A673 (cell line): Measurements from ENCODE around the gene SH3RF3. TPM values are rescaled to one million over a fixed set of nuclear protein-coding genes. Genes with fewer than 3 reads are reported as not detected.

Source experiments
- BruUV-seq: library from RNA; stranded (reverse); fragments of 400-500 nt; replicated peaks from 2 replicates; lab custom pipeline; 2021; lab: Mats Ljungman, UMichigan
- CTCF ChIA-PET: fragments of 300-600 bp; sonication (Branson Sonifier 250); formaldehyde crosslinking; loops from one replicate; lab custom pipeline; 2022; ENCODE audit warnings: antibody characterized with exemption; lab: Charles Lee
- POLR2A ChIA-PET: fragments of 300-600 bp; sonication (Branson Sonifier 250); formaldehyde crosslinking; loops from one replicate; lab custom pipeline; 2022; ENCODE audit warnings: antibody characterized with exemption; ENCODE audit not compliant: low non-redundant PET; lab: Charles Lee
- DNase-seq: peaks from one replicate; pipeline ENCODE4 v3.0.0-alpha.2; 2015; ENCODE audit warnings: low spot score
- H3K27ac ChIP-seq: fragments of 200-600 bp; sonication (generic); 2 replicates; pipeline ENCODE4 v1.5.1; 2016; ENCODE audit warnings: mixed run types, low read depth, mild to moderate bottlenecking, mixed read lengths, antibody characterized with exemption, low read length; ENCODE audit not compliant: poor library complexity, severe bottlenecking
- H3K27me3 ChIP-seq: fragments of 200-600 bp; sonication (generic); replicated peaks from 2 replicates; pipeline ENCODE4 v1.6.1; 2017; ENCODE audit warnings: mixed run types, low read depth, mild to moderate bottlenecking, mixed read lengths, antibody characterized with exemption, low read length; ENCODE audit not compliant: insufficient read depth, poor library complexity
- H3K36me3 ChIP-seq: fragments of 200-600 bp; sonication (generic); 2 replicates; pipeline ENCODE4 v1.6.1; 2016; ENCODE audit warnings: mixed run types, mild to moderate bottlenecking, mixed read lengths, antibody characterized with exemption, low read length; ENCODE audit not compliant: insufficient read depth, poor library complexity, severe bottlenecking
- H3K4me1 ChIP-seq: fragments of 200-600 bp; sonication (generic); 2 replicates; pipeline ENCODE4 v1.6.1; 2017; ENCODE audit warnings: mixed run types, mild to moderate bottlenecking, mixed read lengths, antibody characterized with exemption, low read length; ENCODE audit not compliant: insufficient read depth, poor library complexity, severe bottlenecking
- H3K4me3 ChIP-seq: fragments of 200-600 bp; sonication (generic); 2 replicates; pipeline ENCODE4 v1.5.1; 2016; ENCODE audit warnings: low read depth, mixed run types, mild to moderate bottlenecking, mixed read lengths, low read length; ENCODE audit not compliant: poor library complexity, severe bottlenecking
- H3K9me3 ChIP-seq: fragments of 200-600 bp; sonication (generic); 2 replicates; pipeline ENCODE4 v1.6.1; 2016; ENCODE audit warnings: mixed run types, low read depth, mild to moderate bottlenecking, mixed read lengths, antibody characterized with exemption, low read length; ENCODE audit not compliant: poor library complexity, severe bottlenecking
- CTCF ChIP-seq: fragments of 300-800, 200-600 bp; sonication (generic); conservative IDR thresholded peaks from 2 replicates; pipeline ENCODE4 v1.5.1; 2017; ENCODE audit warnings: low read depth, mild to moderate bottlenecking, antibody characterized with exemption, low read length, moderate library complexity, mixed read lengths
- EZH2 ChIP-seq: fragments of 200-600 bp; sonication (generic); IDR thresholded peaks from 2 replicates; pipeline ENCODE4 v1.6.1; 2017; ENCODE audit warnings: borderline replicate concordance, low read depth, mild to moderate bottlenecking, mixed read lengths, antibody characterized with exemption, low read length; ENCODE audit not compliant: poor library complexity, severe bottlenecking
- intact Hi-C: fragments of 100-400 bp; cut with micrococcal nuclease; formaldehyde crosslinking; loops from one replicate; pipeline ENCODE4 v1.10.0; 2022; ENCODE audit not compliant: unreplicated experiment
- total RNA-seq: library from RNA; stranded (reverse); gene quantifications from 2 replicates; pipeline ENCODE4 v1.2.3, GENCODE V29; 2021

Gene SH3RF3
- total RNA-seq, 1 experiment from 2014 or later = 0.15 TPM

DNA sequence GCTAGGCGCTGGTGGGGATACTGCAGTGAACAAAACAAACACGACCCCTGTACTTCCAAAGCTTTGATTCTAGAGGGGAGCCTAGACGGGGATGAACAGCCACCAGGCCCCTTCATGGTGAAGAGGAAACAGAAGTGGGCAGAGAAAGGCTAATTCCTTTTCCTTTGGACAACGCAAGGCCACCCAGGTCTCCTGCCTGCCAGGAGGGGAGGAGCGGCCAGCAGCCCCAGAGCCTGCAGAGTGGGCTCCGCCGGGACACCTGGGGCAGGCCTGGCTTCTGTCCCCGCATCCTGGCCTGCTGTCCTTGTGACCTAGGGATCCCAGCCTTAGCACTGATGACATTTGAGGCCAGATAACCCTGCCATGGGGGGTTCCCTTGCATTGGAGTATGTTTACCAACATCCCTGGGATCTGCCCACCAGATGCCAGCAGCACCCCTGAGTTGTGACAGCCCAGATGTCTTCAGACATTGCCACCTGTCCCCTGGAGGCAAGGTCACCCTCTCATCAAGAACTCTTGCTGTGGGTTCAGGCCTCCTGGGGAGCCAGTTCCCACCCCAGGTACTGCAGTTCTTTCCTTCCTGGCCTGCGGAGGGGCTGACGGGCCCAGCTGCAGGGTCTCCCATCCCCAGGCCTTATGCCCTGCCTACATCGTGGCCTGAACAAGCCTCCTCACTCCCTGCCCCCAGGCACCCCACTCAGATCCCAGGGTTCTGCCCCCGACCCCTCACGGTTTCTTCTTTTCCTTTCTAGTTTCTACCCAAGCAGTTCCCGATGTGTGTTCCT lies 359.1 kb downstream of the SH3RF3 start:
- no peak overlapping the region for H3K27ac ChIP-seq
- no peaks in the 10 kb centered on the region for H3K36me3 ChIP-seq
- no peak overlapping the region for H3K4me3 ChIP-seq
- H3K4me1 ChIP-seq = no peaks in the 10 kb centered on the region
- no TSS peak for BruUV-seq
- POLR2A ChIA-PET = no interaction called here
- TF ChIP-seq EZH2 (no peak), CTCF (no peak)
- H3K9me3 ChIP-seq = no peaks in the 10 kb centered on the region
- DNase-seq = no peak
- intact Hi-C loops = no loop called here
- no peaks in the 10 kb centered on the region for H3K27me3 ChIP-seq
- CTCF ChIA-PET = no interaction called here

DNA sequence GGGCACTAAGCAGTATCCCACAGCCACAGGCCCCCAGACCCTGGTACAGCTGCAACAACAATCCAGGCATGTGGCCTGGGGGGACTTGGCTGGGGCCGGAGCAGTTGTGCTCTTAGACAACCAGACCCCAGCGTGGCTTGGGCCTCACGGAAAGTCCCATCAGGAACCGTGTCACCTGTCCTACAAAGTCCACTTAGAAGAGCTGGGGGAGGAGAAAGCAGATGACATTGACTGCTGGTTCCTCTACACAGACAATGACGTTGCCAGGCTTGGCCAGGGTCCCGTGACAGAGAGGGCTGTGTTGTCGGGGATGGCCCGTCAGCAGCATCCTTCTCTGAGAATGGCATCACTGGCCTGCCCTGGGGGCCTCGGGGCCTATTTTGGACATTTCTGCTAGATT lies 360.3 kb downstream of the SH3RF3 start:
- no peak overlapping the region for H3K27ac ChIP-seq
- no peaks in the 10 kb centered on the region for H3K36me3 ChIP-seq
- H3K27me3 ChIP-seq = no peaks in the 10 kb centered on the region
- no TSS peak for BruUV-seq
- ChIA-PET CTCF (interaction anchor here (1.2 kb wide), 1 partner anchor 362 kb away, joined by 3 read pairs; no protein-coding TSS in a partner anchor), POLR2A (no interaction called here)
- intact Hi-C loops = no loop called here
- DNase-seq = no peak
- TF ChIP-seq CTCF = no peak
- TF ChIP-seq EZH2 = no peak
- H3K4me1 ChIP-seq = no peaks in the 10 kb centered on the region
- H3K9me3 ChIP-seq = no peaks in the 10 kb centered on the region
- H3K4me3 ChIP-seq = no peak overlapping the region

GRCh38 chr2:109493176-109493935 lies 364.4 kb downstream of the SH3RF3 start:
- intact Hi-C loops = no loop called here
- TF ChIP-seq CTCF (no peak), EZH2 (no peak)
- no TSS peak for BruUV-seq

More at GRCh38 chr2:109493176-109493935, 364.4 kb downstream of the SH3RF3 start:
- no peak overlapping the region for H3K27ac ChIP-seq
- H3K4me3 ChIP-seq = no peak overlapping the region
- ChIA-PET CTCF (no interaction called here), POLR2A (no interaction called here)
- no peaks in the 10 kb centered on the region for H3K4me1 ChIP-seq
- no peaks in the 10 kb centered on the region for H3K36me3 ChIP-seq
- no peak for DNase-seq
- H3K27me3 ChIP-seq = no peaks in the 10 kb centered on the region
- H3K9me3 ChIP-seq = no peaks in the 10 kb centered on the region
